ENCODE data around the gene PRDM1.

PRDM1 gene

GRCh38 chr6:106072501-106073090 lies 13.5 kb upstream of the PRDM1 start:
- peak; percentile 72 to 89 for DNase-seq

- peak; percentile 35 to 55 for DNase-seq
These were observed 12.0 kb upstream of the PRDM1 start for GRCh38 chr6:106074146-106074545.

GRCh38 chr6:106076139-106076538 lies 10.0 kb upstream of the PRDM1 start:
- no peak for DNase-seq

GRCh38 chr6:106077170-106077569 lies 9.0 kb upstream of the PRDM1 start:
- DNase-seq: no peak

- DNase-seq: no peak
These were observed 8.3 kb upstream of the PRDM1 start for GRCh38 chr6:106077881-106078280.

- DNase-seq: no peak
These were observed 6.0 kb upstream of the PRDM1 start for GRCh38 chr6:106079961-106080762.

GRCh38 chr6:106080763-106081095 lies 5.4 kb upstream of the PRDM1 start:
- DNase-seq: no peak

- no peak for DNase-seq
These were observed 4.4 kb upstream of the PRDM1 start for GRCh38 chr6:106081715-106082114.

GRCh38 chr6:106082735-106083398 lies 3.3 kb upstream of the PRDM1 start:
- DNase-seq: no peak

GRCh38 chr6:106083618-106084017 lies 2.5 kb upstream of the PRDM1 start:
- no peak for DNase-seq

- peak; percentile 86 to 91 for DNase-seq
These were observed 1.8 kb upstream of the PRDM1 start for GRCh38 chr6:106084106-106084988.

GRCh38 chr6:106084989-106085691 lies 996 bp upstream of the PRDM1 start:
- DNase-seq: peak; percentile 48 to 61

GRCh38 chr6:106085692-106085983 lies 498 bp upstream of the PRDM1 start:
- no peak for DNase-seq

GRCh38 chr6:106086814-106087175 lies 659 bp downstream of the PRDM1 start:
- no peak for DNase-seq

- peak; percentile 60 to 81 for DNase-seq
These were observed 1.6 kb downstream of the PRDM1 start for GRCh38 chr6:106087548-106088325.

- peak; percentile 53 to 62 for DNase-seq
These were observed 3.9 kb downstream of the PRDM1 start for GRCh38 chr6:106090001-106090400.

GRCh38 chr6:106092279-106092678 lies 6.1 kb downstream of the PRDM1 start:
- DNase-seq: no peak

GRCh38 chr6:106094261-106094963 lies 8.3 kb downstream of the PRDM1 start:
- DNase-seq: no peak

GRCh38 chr6:106094964-106095335 lies 8.8 kb downstream of the PRDM1 start:
- DNase-seq: no peak

- peak; percentile 57 to 69 for DNase-seq
These were observed 11.5 kb downstream of the PRDM1 start for GRCh38 chr6:106097411-106098231.
